Trophoblast cell (in vitro differentiated cells and primary cell): Measurements from ENCODE around the gene FRMD7.

ENCODE experiments used
- DNase-seq, 2 donors: peaks; one replicate each; pipeline ENCODE4 v3.0.0-alpha.2; 2016
- H2AFZ ChIP-seq: 2 replicates; pipeline ENCODE4 v1.6.1; 2013; ENCODE audit warnings: low read length, moderate library complexity, mild to moderate bottlenecking; ENCODE audit not compliant: insufficient read depth, poor library complexity
- H2AK5ac ChIP-seq: 2 replicates; pipeline ENCODE4 v1.6.1; 2013; ENCODE audit warnings: mild to moderate bottlenecking, low read length
- H2BK120ac ChIP-seq: 2 replicates; pipeline ENCODE4 v1.6.1; 2013; ENCODE audit warnings: low read length, mild to moderate bottlenecking, moderate library complexity; ENCODE audit not compliant: insufficient read depth, poor library complexity
- H2BK12ac ChIP-seq: 2 replicates; pipeline ENCODE4 v1.6.1; 2013; ENCODE audit warnings: mild to moderate bottlenecking, low read length, moderate library complexity
- H2BK5ac ChIP-seq: 2 replicates; pipeline ENCODE4 v1.6.1; 2013; ENCODE audit warnings: low read length, low read depth, moderate library complexity, mild to moderate bottlenecking; ENCODE audit not compliant: poor library complexity
- H3K14ac ChIP-seq: 2 replicates; pipeline ENCODE4 v1.6.1; 2013; ENCODE audit warnings: mild to moderate bottlenecking, low read length
- H3K18ac ChIP-seq: 2 replicates; pipeline ENCODE4 v1.6.1; 2013; ENCODE audit warnings: mild to moderate bottlenecking, low read length
- H3K23ac ChIP-seq: 2 replicates; pipeline ENCODE4 v1.6.1; 2013; ENCODE audit warnings: low read length
- H3K27ac ChIP-seq: 2 replicates; pipeline ENCODE4 v1.5.1; 2013; ENCODE audit warnings: low read depth, mild to moderate bottlenecking, inconsistent platforms, low read length, moderate library complexity
- H3K27me3 ChIP-seq: 2 replicates; pipeline ENCODE4 v1.6.1; 2013; ENCODE audit warnings: inconsistent platforms, mild to moderate bottlenecking, low read length, moderate library complexity; ENCODE audit not compliant: insufficient read depth
- H3K36me3 ChIP-seq, 2 experiments: 1 replicate in 1 of 2; 2 replicates in 1 of 2; pipeline ENCODE4 v1.6.1; 2013; ENCODE audit warnings: low read length in 2 of 2, mild to moderate bottlenecking in 2 of 2, moderate library complexity in 1 of 2; ENCODE audit not compliant: insufficient read depth in 2 of 2, control insufficient read depth in 1 of 2
- H3K4ac ChIP-seq: 2 replicates; pipeline ENCODE4 v1.6.1; 2013; ENCODE audit warnings: low read depth, mild to moderate bottlenecking, low read length, moderate library complexity
- H3K4me1 ChIP-seq, 2 experiments: 1 replicate in 1 of 2; 2 replicates in 1 of 2; pipeline ENCODE4 v1.6.1; 2013; ENCODE audit warnings: low read length in 2 of 2, mild to moderate bottlenecking in 2 of 2, moderate library complexity in 1 of 2; ENCODE audit not compliant: insufficient read depth in 2 of 2, control insufficient read depth in 1 of 2
- H3K4me2 ChIP-seq: 2 replicates; pipeline ENCODE4 v1.6.1; 2013; ENCODE audit warnings: inconsistent platforms, mild to moderate bottlenecking, low read length, moderate library complexity
- H3K4me3 ChIP-seq: 2 replicates; pipeline ENCODE4 v1.5.1; 2013; ENCODE audit warnings: mild to moderate bottlenecking, low read depth, low read length, inconsistent platforms
- H3K79me1 ChIP-seq: one replicate; pipeline ENCODE4 v1.6.1; 2013; ENCODE audit warnings: low read length
- H3K79me2 ChIP-seq: 2 replicates; pipeline ENCODE4 v1.6.1; 2013; ENCODE audit warnings: low read length, mild to moderate bottlenecking; ENCODE audit not compliant: control insufficient read depth, insufficient read depth, poor library complexity
- H3K9ac ChIP-seq: 2 replicates; pipeline ENCODE4 v1.6.1; 2013; ENCODE audit warnings: mild to moderate bottlenecking, low read length
- H3K9me3 ChIP-seq: 2 replicates; pipeline ENCODE4 v1.6.1; 2013; ENCODE audit warnings: low read depth, mild to moderate bottlenecking, control low read depth, inconsistent platforms, low read length; ENCODE audit not compliant: insufficient read depth
- H4K12ac ChIP-seq: 2 replicates; pipeline ENCODE4 v1.6.1; 2013; ENCODE audit warnings: low read depth, mild to moderate bottlenecking, low read length, moderate library complexity
- H4K8ac ChIP-seq: 2 replicates; pipeline ENCODE4 v1.6.1; 2013; ENCODE audit warnings: low read depth, mild to moderate bottlenecking, low read length, moderate library complexity
- H4K91ac ChIP-seq: one replicate; pipeline ENCODE4 v1.6.1; 2013; ENCODE audit warnings: low read depth, mild to moderate bottlenecking, low read length, moderate library complexity
- WGBS: extraction: QIAGEN DNeasy Blood & Tissue Kit; methylation state at CpG from one replicate; pipeline ENCODE4 v1.1.7; 2013; ENCODE audit warnings: missing lambda C conversion rate; ENCODE audit not compliant: insufficient read length, insufficient coverage; ENCODE audit errors: extremely low coverage; 5-methylcytosine and 5-hydroxymethylcytosine counted together

FRMD7 gene

DNA sequence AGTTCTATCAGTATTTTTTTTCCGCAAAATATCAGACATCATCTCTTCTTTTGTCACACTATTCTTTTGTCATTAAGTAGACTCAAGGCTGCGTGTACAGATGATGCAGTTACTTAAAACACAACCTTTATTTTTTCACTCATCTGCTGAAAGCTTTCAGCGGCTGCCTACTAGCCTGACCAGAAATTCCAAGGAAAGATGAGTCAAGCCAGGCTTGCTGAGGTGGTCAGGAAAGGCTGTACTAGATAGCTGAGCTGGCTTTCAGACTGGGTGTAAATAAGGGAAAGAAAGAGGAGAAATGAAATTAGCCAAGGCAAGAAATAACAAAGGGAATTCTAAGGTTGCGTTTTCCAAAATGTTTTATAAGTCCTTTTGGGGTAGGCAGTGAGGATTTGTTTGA lies 86.8 kb downstream of the FRMD7 start:
- no peak overlapping the region for H3K27ac ChIP-seq
- H3K79me1 ChIP-seq = no peaks in the 10 kb centered on the region
- H2AK5ac ChIP-seq = no peak overlapping the region
- no peaks in the 10 kb centered on the region for H3K4me1 ChIP-seq
- no peak overlapping the region for H3K4me2 ChIP-seq
- H3K79me2 ChIP-seq = no peaks in the 10 kb centered on the region
- no peak overlapping the region for H3K14ac ChIP-seq
- H2BK5ac ChIP-seq = no peak overlapping the region
- no peaks in the 10 kb centered on the region for H3K27me3 ChIP-seq
- no peak overlapping the region for H3K23ac ChIP-seq
- H3K9me3 ChIP-seq = no peaks in the 10 kb centered on the region
- DNase-seq = peak in 1 of 2 donors; percentile 38
- H4K12ac ChIP-seq = no peak overlapping the region
- no peak overlapping the region for H3K4me3 ChIP-seq
- H4K91ac ChIP-seq = no peak overlapping the region
- H2BK12ac ChIP-seq = no peak overlapping the region
- no CpG with 5 or more reads among the region's 4 CpGs for WGBS
- no peak overlapping the region for H3K9ac ChIP-seq
- no peak overlapping the region for H4K8ac ChIP-seq
- no peak overlapping the region for H3K4ac ChIP-seq
- no peaks in the 10 kb centered on the region for H3K36me3 ChIP-seq
- no peak overlapping the region for H2AFZ ChIP-seq
- H2BK120ac ChIP-seq = no peak overlapping the region
- no peak overlapping the region for H3K18ac ChIP-seq

DNA sequence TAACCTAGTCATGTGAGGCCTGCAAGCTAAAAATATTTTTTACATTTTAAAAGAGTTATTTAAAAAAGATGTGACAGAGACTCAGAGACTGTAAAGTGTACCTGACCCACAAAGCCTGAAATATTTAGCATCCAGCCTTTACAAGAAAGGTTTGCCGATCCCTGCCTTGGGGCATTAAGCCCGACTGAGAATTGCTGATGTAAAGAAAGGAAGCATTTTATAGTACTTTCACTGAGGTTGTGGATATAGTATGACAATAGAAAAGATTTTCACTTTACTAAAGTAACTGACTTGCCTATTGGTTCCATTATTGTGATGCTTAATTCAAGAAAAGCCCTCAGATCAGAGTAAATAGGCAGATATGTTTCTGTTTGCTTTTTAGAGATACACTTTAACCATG lies 87.8 kb downstream of the FRMD7 start:
- Histone ChIP-seq H4K91ac (no peak overlapping the region), H4K12ac (no peak overlapping the region), H3K27me3 (no peaks in the 10 kb centered on the region), H2AK5ac (no peak overlapping the region), H3K4ac (no peak overlapping the region), H3K23ac (no peak overlapping the region), H2BK5ac (no peak overlapping the region), H3K9ac (no peak overlapping the region), H3K79me2 (no peaks in the 10 kb centered on the region), H3K27ac (no peak overlapping the region), H3K79me1 (no peaks in the 10 kb centered on the region), H3K4me2 (no peak overlapping the region), H3K9me3 (no peaks in the 10 kb centered on the region), H3K4me3 (no peak overlapping the region), H3K4me1 (no peaks in the 10 kb centered on the region), H3K36me3 (no peaks in the 10 kb centered on the region), H2BK120ac (no peak overlapping the region), H2AFZ (no peak overlapping the region), H4K8ac (no peak overlapping the region), H3K14ac (no peak overlapping the region), H2BK12ac (no peak overlapping the region), H3K18ac (no peak overlapping the region)
- DNase-seq = no peak
- WGBS = no CpG with 5 or more reads among the region's 2 CpGs

- H3K9me3 ChIP-seq = no peaks in the 10 kb centered on the region
- H2BK5ac ChIP-seq = no peak overlapping the region
- H3K4me2 ChIP-seq = no peak overlapping the region
- WGBS = no CpG with 5 or more reads among the region's 5 CpGs
- H4K91ac ChIP-seq = no peak overlapping the region
- H3K27ac ChIP-seq = no peak overlapping the region
- no peak for DNase-seq
- no peak overlapping the region for H4K12ac ChIP-seq
- no peak overlapping the region for H3K9ac ChIP-seq
- H3K14ac ChIP-seq = no peak overlapping the region
- no peaks in the 10 kb centered on the region for H3K4me1 ChIP-seq
- H3K4ac ChIP-seq = no peak overlapping the region
- H3K79me1 ChIP-seq = no peaks in the 10 kb centered on the region
- no peak overlapping the region for H2AK5ac ChIP-seq
- no peak overlapping the region for H3K18ac ChIP-seq
- no peak overlapping the region for H4K8ac ChIP-seq
- H3K36me3 ChIP-seq = no peaks in the 10 kb centered on the region
- no peak overlapping the region for H3K23ac ChIP-seq
- no peak overlapping the region for H2BK120ac ChIP-seq
- H3K79me2 ChIP-seq = no peaks in the 10 kb centered on the region
- no peak overlapping the region for H3K4me3 ChIP-seq
- H2AFZ ChIP-seq = no peak overlapping the region
- H2BK12ac ChIP-seq = no peak overlapping the region
- H3K27me3 ChIP-seq = no peaks in the 10 kb centered on the region
Measured at GRCh38 chrX:132037479-132037993, 90.3 kb downstream of the FRMD7 start.

GRCh38 chrX:132034648-132035047 lies 93.2 kb downstream of the FRMD7 start:
- H2AFZ ChIP-seq = no peak overlapping the region
- no peaks in the 10 kb centered on the region for H3K9me3 ChIP-seq
- H4K8ac ChIP-seq = no peak overlapping the region
- no peak overlapping the region for H4K91ac ChIP-seq
- no peak overlapping the region for H2BK120ac ChIP-seq
- no peak overlapping the region for H2BK12ac ChIP-seq
- H3K4me2 ChIP-seq = no peak overlapping the region
- no peaks in the 10 kb centered on the region for H3K27me3 ChIP-seq
- no peak overlapping the region for H3K23ac ChIP-seq
- no peak overlapping the region for H3K4ac ChIP-seq
- no peaks in the 10 kb centered on the region for H3K36me3 ChIP-seq
- no peaks in the 10 kb centered on the region for H3K79me1 ChIP-seq
- no peak overlapping the region for H3K27ac ChIP-seq
- no peak overlapping the region for H2AK5ac ChIP-seq
- no peak overlapping the region for H3K4me3 ChIP-seq
- no peaks in the 10 kb centered on the region for H3K4me1 ChIP-seq
- H3K18ac ChIP-seq = no peak overlapping the region
- no peak overlapping the region for H3K9ac ChIP-seq
- H3K79me2 ChIP-seq = no peaks in the 10 kb centered on the region
- DNase-seq = no peak
- H2BK5ac ChIP-seq = no peak overlapping the region
- no peak overlapping the region for H4K12ac ChIP-seq
- H3K14ac ChIP-seq = no peak overlapping the region
- no CpG with 5 or more reads among the region's 3 CpGs for WGBS
